Fibroblast of skin of abdomen (primary cell): ENCODE data around the gene SLC23A1.
A peak's percentile ranks its signal among the peaks of the same experiment; 100 is the strongest.
"Not testable (repeated sequence)": the region's sequence is repeated elsewhere in the genome, so short reads cannot be mapped to it uniquely, and the experiment has no call there.

Source experiments
- DNase-seq: peaks from one replicate; pipeline ENCODE4 v3.0.0-alpha.2; 2013

The SLC23A1 gene

GRCh38 chr5:139389701-139390638 lies 6.9 kb upstream of the SLC23A1 start, which contains the start of gene MZB1:
Gene MZB1, minus strand, starts transcription at chr5:139389913. Its CDS starts 57 bp downstream, at chr5:139389856.
- DNase-seq, result no peak

GRCh38 chr5:139388198-139388821 lies 5.2 kb upstream of the SLC23A1 start:
- DNase-seq, result peak; percentile 28

GRCh38 chr5:139387611-139388197 lies 4.6 kb upstream of the SLC23A1 start:
- DNase-seq, result no peak

GRCh38 chr5:139386956-139387355 lies 3.9 kb upstream of the SLC23A1 start:
- not testable (repeated sequence) for DNase-seq

- DNase-seq, result no peak
These were observed 2.9 kb upstream of the SLC23A1 start for GRCh38 chr5:139386050-139386438.

- no peak for DNase-seq
These were observed 2.3 kb upstream of the SLC23A1 start for GRCh38 chr5:139385061-139386049.

GRCh38 chr5:139384591-139385051 lies 1.5 kb upstream of the SLC23A1 start:
- DNase-seq, result no peak

- DNase-seq, result no peak
These were observed 995 bp upstream of the SLC23A1 start for GRCh38 chr5:139383993-139384590.

GRCh38 chr5:139382807-139383206 lies 290 bp downstream of the SLC23A1 start:
- DNase-seq, result no peak

- no peak for DNase-seq
These were observed 998 bp downstream of the SLC23A1 start for GRCh38 chr5:139381837-139382761.

- no peak for DNase-seq
These were observed 3.3 kb downstream of the SLC23A1 start for GRCh38 chr5:139379626-139380449.

- DNase-seq, result no peak
These were observed 4.1 kb downstream of the SLC23A1 start for GRCh38 chr5:139378941-139379361.

- no peak for DNase-seq
These were observed 4.8 kb downstream of the SLC23A1 start for GRCh38 chr5:139378101-139378825.

- no peak for DNase-seq
These were observed 5.9 kb downstream of the SLC23A1 start for GRCh38 chr5:139377226-139377625.

GRCh38 chr5:139376364-139376763 lies 6.7 kb downstream of the SLC23A1 start:
- no peak for DNase-seq

- DNase-seq, result no peak
These were observed 8.2 kb downstream of the SLC23A1 start for GRCh38 chr5:139374909-139375308.

GRCh38 chr5:139371482-139372435 lies 11.3 kb downstream of the SLC23A1 start:
- no peak for DNase-seq
